Stimulated activated CD4-positive, alpha-beta T cell treated with anti-CD3 and anti-CD28 coated beads, Interleukin-4, amount 100 ng/mL, for 4 hours (primary cell): Measurements from ENCODE around the gene PITPNM1.
"Not testable (repeated sequence)": the region's sequence is repeated elsewhere in the genome, so short reads cannot be mapped to it uniquely, and the experiment has no call there.

Experiments
- DNase-seq, 2 experiments: peaks; one replicate each; pipeline ENCODE4 v3.0.0-alpha.2; 2020

The PITPNM1 gene

GRCh38 chr11:67485873-67486361 is 19.2 kb downstream of the PITPNM1 start:
- DNase-seq, result peak in 1 of 2 experiments; percentile 29

- DNase-seq, result peak; percentile 62
These were observed 20.3 kb downstream of the PITPNM1 start for GRCh38 chr11:67484847-67485311.

- DNase-seq, result peak in 1 of 2 experiments; percentile 54
These were observed 21.1 kb downstream of the PITPNM1 start for GRCh38 chr11:67483831-67484665.

GRCh38 chr11:67482827-67483798 is 22.1 kb downstream of the PITPNM1 start, which contains the start of gene AIP:
Gene AIP (plus strand): TSS chr11:67483026. CDS start chr11:67483159, 133 bp downstream.
- DNase-seq, result peak; percentile 95 to 97

GRCh38 chr11:67482275-67482826 is 22.8 kb downstream of the PITPNM1 start:
- DNase-seq, result no peak

GRCh38 chr11:67477344-67478050 is 27.7 kb downstream of the PITPNM1 start:
- not testable (repeated sequence) for DNase-seq

- not testable (repeated sequence) for DNase-seq
These were observed 28.5 kb downstream of the PITPNM1 start for GRCh38 chr11:67476692-67477091.

GRCh38 chr11:67472882-67473281 is 32.3 kb downstream of the PITPNM1 start:
- DNase-seq, result no peak

GRCh38 chr11:67470337-67471002 is 34.7 kb downstream of the PITPNM1 start:
- no peak for DNase-seq

- DNase-seq, result no peak
These were observed 35.7 kb downstream of the PITPNM1 start for GRCh38 chr11:67469508-67469811.

- DNase-seq, result peak; percentile 88 to 96
These were observed 36.2 kb downstream of the PITPNM1 start, which contains the start of gene TMEM134 for GRCh38 chr11:67468759-67469507. Gene TMEM134 (minus strand): TSS chr11:67469251. CDS start chr11:67469192, 59 bp downstream.

GRCh38 chr11:67468456-67468758 is 36.8 kb downstream of the PITPNM1 start:
- DNase-seq, result no peak

GRCh38 chr11:67468056-67468455 is 37.1 kb downstream of the PITPNM1 start:
- peak; percentile 30 to 41 for DNase-seq

GRCh38 chr11:67466962-67467771 is 38.0 kb downstream of the PITPNM1 start:
- DNase-seq, result no peak

GRCh38 chr11:67466367-67466766 is 38.8 kb downstream of the PITPNM1 start:
- no peak for DNase-seq

- not testable (repeated sequence) for DNase-seq
These were observed 39.6 kb downstream of the PITPNM1 start for GRCh38 chr11:67465530-67465929.

- DNase-seq, result no peak
These were observed 40.0 kb downstream of the PITPNM1 start for GRCh38 chr11:67465189-67465510.

GRCh38 chr11:67464411-67465188 is 40.6 kb downstream of the PITPNM1 start:
- peak; percentile 86 to 90 for DNase-seq

GRCh38 chr11:67463680-67464410 is 41.3 kb downstream of the PITPNM1 start:
- no peak for DNase-seq
